ENCODE data around the gene JAK2. TPM values are rescaled to one million over a fixed set of nuclear protein-coding genes. Genes with fewer than 3 reads are reported as not detected.
A peak's percentile ranks its signal among the peaks of the same experiment; 100 is the strongest.
"Not testable (repeated sequence)": the region's sequence is repeated elsewhere in the genome, so short reads cannot be mapped to it uniquely, and the experiment has no call there.

The JAK2 gene
- total RNA-seq, 1 donor from 2014 or later: 15.8 TPM

- Mint-ChIP-seq H3K9me3 (ENCODE audit: low read depth) (peaks cover 13% of the 10 kb centered on the region), H3K27me3 (ENCODE audit: low read depth) (no peaks in the 10 kb centered on the region), H3K4me1 (ENCODE audit: low read depth) (peaks cover 16% of the 10 kb centered on the region), H3K36me3 (ENCODE audit: low read depth) (peaks cover 15% of the 10 kb centered on the region), H3K4me3 (ENCODE audit: unreplicated experiment) (no peak overlapping the region), H3K27ac (ENCODE audit: unreplicated experiment) (peak overlapping the region; percentile 68)
- TF ChIP-seq CTCF (IDR thresholded peaks at IDR 0.05): no peak
- DNase-seq (ENCODE audit: low spot score): no peak
Observed at GRCh38 chr9:5008202-5008601, 23.1 kb downstream of the JAK2 start.

GRCh38 chr9:5013374-5013773 lies 28.3 kb downstream of the JAK2 start:
- TF ChIP-seq CTCF (IDR thresholded peaks at IDR 0.05): no peak
- Mint-ChIP-seq H3K27ac (ENCODE audit: unreplicated experiment) (no peak overlapping the region), H3K4me1 (ENCODE audit: low read depth) (peaks cover 27% of the 10 kb centered on the region), H3K9me3 (ENCODE audit: low read depth) (peaks cover 10% of the 10 kb centered on the region), H3K27me3 (ENCODE audit: low read depth) (no peaks in the 10 kb centered on the region), H3K36me3 (ENCODE audit: low read depth) (peaks cover 17% of the 10 kb centered on the region), H3K4me3 (ENCODE audit: unreplicated experiment) (no peak overlapping the region)
- no peak for DNase-seq (ENCODE audit: low spot score)

- H3K4me1 Mint-ChIP-seq (ENCODE audit: low read depth): peaks cover 19% of the 10 kb centered on the region
- no peak overlapping the region for H3K4me3 Mint-ChIP-seq (ENCODE audit: unreplicated experiment)
- H3K9me3 Mint-ChIP-seq (ENCODE audit: low read depth): peaks cover 21% of the 10 kb centered on the region
- no peak for DNase-seq (ENCODE audit: low spot score)
- TF ChIP-seq CTCF (IDR thresholded peaks at IDR 0.05): no peak
- H3K27me3 Mint-ChIP-seq (ENCODE audit: low read depth): no peaks in the 10 kb centered on the region
- peaks cover 23% of the 10 kb centered on the region for H3K36me3 Mint-ChIP-seq (ENCODE audit: low read depth)
- H3K27ac Mint-ChIP-seq (ENCODE audit: unreplicated experiment): no peak overlapping the region
Observed at GRCh38 chr9:5015934-5016333, 30.9 kb downstream of the JAK2 start.

GRCh38 chr9:5025416-5025815 lies 40.3 kb downstream of the JAK2 start:
- H3K27ac Mint-ChIP-seq (ENCODE audit: unreplicated experiment): no peak overlapping the region
- no peak for TF ChIP-seq CTCF (IDR thresholded peaks at IDR 0.05)
- H3K36me3 Mint-ChIP-seq (ENCODE audit: low read depth): peaks cover 23% of the 10 kb centered on the region
- no peaks in the 10 kb centered on the region for H3K27me3 Mint-ChIP-seq (ENCODE audit: low read depth)
- H3K4me3 Mint-ChIP-seq (ENCODE audit: unreplicated experiment): no peak overlapping the region
- peaks cover 5% of the 10 kb centered on the region for H3K4me1 Mint-ChIP-seq (ENCODE audit: low read depth)
- DNase-seq (ENCODE audit: low spot score): no peak
- peaks cover 18% of the 10 kb centered on the region for H3K9me3 Mint-ChIP-seq (ENCODE audit: low read depth)

- H3K27me3 Mint-ChIP-seq (ENCODE audit: low read depth); H3K4me1 Mint-ChIP-seq (ENCODE audit: low read depth); DNase-seq (ENCODE audit: low spot score); H3K27ac Mint-ChIP-seq (ENCODE audit: unreplicated experiment); H3K4me3 Mint-ChIP-seq (ENCODE audit: unreplicated experiment): not testable (repeated sequence)
- Mint-ChIP-seq H3K9me3 (ENCODE audit: low read depth) (peaks cover 17% of the 10 kb centered on the region), H3K36me3 (ENCODE audit: low read depth) (peaks cover 22% of the 10 kb centered on the region)
Observed at GRCh38 chr9:5031941-5032340, 46.9 kb downstream of the JAK2 start.

- DNase-seq (ENCODE audit: low spot score): peak; percentile 79
- H3K36me3 Mint-ChIP-seq (ENCODE audit: low read depth): peaks cover 12% of the 10 kb centered on the region
- H3K27ac Mint-ChIP-seq (ENCODE audit: unreplicated experiment): no peak overlapping the region
- TF ChIP-seq CTCF (IDR thresholded peaks at IDR 0.05): no peak
- peaks cover under 1% of the 10 kb centered on the region for H3K9me3 Mint-ChIP-seq (ENCODE audit: low read depth)
- H3K4me1 Mint-ChIP-seq (ENCODE audit: low read depth): peaks cover 14% of the 10 kb centered on the region
- no peaks in the 10 kb centered on the region for H3K27me3 Mint-ChIP-seq (ENCODE audit: low read depth)
- no peak overlapping the region for H3K4me3 Mint-ChIP-seq (ENCODE audit: unreplicated experiment)
Observed at GRCh38 chr9:5040730-5041389, 55.8 kb downstream of the JAK2 start.
